Measurements from ENCODE around the gene MRPS34. TPM values are rescaled to one million over a fixed set of nuclear protein-coding genes. Genes with fewer than 3 reads are reported as not detected.

The MRPS34 gene
- total RNA-seq, 4 donors from 2014 or later = 90.9 to 126 (median 105) TPM

DNA sequence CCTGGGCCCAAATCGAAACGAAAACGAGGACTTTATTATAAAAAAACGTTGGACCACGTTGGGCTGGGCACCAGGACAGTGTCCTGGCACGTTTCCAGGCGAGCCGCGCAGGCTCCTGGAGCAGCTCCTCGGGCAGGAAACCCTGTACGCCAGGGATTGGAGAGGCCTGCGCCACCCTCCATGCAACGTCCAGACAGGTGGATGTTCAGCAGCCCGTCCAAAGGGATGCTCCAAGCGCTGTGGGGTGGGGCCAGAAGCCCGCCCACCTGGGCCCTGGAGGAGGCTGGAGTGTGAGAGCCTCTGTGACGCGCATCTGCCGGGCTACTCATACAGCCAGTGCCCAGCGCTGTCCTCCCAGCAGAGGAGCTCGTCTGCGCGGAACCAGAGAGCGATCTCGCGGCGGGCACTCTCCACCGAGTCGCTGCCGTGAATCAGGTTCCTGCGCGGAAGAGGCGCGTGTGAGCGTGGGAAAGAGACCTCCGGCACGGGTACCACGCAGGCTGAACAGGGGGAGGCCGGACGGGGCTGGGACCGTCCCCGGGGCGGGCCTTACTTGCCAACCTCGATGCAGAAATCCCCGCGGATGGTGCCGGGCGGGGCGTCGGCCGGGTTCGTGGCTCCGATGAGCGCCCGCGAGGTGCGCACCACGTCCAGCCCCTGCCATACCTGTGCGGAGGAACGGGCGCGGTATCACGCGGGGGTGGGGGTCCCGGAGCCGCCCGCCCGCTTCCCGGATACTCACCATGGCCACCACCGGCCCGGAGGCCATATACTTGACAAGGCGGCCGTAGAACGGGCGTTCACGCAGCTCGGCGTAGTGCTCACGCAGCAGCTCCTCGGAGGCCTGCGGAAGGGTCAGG is 2.4 kb downstream of the MRPS34 start:
- intact Hi-C loops (cut with DNase I; ENCODE audit: low total_unique reads) = no loop called here
- no peak for DNase-seq (ENCODE audit: low spot score in 2 of 2)
- 6 to 7% methylated on average over 16 to 65 of the region's 81 CpGs for WGBS, 2 donors
- peak overlapping the region; percentile 95 for H3K4me3 ChIP-seq (ENCODE audit: low read depth, poor library complexity, severe bottlenecking)
- TF ChIP-seq POLR2A (IDR thresholded peaks at IDR 0.05) = no peak
- TF ChIP-seq, protein P1, sequence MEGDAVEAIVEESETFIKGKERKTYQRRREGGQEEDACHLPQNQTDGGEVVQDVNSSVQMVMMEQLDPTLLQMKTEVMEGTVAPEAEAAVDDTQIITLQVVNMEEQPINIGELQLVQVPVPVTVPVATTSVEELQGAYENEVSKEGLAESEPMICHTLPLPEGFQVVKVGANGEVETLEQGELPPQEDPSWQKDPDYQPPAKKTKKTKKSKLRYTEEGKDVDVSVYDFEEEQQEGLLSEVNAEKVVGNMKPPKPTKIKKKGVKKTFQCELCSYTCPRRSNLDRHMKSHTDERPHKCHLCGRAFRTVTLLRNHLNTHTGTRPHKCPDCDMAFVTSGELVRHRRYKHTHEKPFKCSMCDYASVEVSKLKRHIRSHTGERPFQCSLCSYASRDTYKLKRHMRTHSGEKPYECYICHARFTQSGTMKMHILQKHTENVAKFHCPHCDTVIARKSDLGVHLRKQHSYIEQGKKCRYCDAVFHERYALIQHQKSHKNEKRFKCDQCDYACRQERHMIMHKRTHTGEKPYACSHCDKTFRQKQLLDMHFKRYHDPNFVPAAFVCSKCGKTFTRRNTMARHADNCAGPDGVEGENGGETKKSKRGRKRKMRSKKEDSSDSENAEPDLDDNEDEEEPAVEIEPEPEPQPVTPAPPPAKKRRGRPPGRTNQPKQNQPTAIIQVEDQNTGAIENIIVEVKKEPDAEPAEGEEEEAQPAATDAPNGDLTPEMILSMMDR (IDR thresholded peaks at IDR 0.05) = no peak

DNA sequence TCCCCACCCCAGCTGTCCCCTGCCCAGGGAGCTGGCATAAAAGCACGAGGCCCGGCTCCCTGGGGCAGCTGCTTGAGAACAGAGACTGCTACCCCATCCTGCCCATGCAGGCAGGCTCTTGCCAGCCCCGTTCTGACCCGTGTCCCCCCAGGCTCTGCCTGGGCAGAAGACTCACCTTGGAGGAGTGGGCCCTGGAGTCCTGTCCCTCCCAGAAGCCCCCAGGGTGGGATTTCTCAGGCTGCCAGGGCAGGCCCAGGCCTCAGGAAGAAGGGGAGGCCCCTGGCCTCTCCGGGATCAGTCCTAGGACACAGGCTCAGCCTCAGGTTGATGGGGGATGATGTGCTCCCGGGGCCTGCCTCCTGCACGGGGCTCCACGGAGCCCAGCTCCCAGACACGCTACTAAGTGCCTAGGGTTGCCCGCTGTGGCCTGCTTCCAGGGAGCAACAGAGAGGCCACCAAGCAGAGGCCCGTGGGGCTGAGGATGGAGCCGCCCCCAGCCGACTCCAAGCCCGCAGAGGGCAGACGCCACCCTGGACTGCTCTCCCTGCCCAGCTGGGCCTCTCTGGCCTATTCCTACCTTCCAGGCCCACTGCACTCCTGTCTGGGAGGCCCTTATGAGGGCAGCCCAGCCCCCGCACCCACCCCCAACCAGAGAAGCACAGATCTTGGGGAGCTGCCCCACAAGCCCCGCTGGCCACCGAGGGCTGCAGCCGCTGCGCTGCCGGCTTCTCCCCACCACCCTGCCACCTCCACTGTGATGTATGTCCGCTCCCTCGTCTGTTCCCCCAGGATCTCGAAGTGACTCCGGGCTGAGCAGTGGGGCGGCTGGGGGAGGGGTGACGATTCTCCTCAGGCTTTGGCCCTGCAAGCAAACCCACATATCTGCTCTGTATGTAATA is 3.3 kb downstream of the MRPS34 start:
- DNase-seq (ENCODE audit: low spot score in 2 of 2) = no peak
- TF ChIP-seq POLR2A (IDR thresholded peaks at IDR 0.05) = no peak
- 71 to 72% methylated on average over 19 to 20 of the region's 27 CpGs for WGBS, 2 donors
- H3K4me3 ChIP-seq (ENCODE audit: low read depth, poor library complexity, severe bottlenecking) = no peak overlapping the region
- intact Hi-C loops (cut with DNase I; ENCODE audit: low total_unique reads) = no loop called here

DNA sequence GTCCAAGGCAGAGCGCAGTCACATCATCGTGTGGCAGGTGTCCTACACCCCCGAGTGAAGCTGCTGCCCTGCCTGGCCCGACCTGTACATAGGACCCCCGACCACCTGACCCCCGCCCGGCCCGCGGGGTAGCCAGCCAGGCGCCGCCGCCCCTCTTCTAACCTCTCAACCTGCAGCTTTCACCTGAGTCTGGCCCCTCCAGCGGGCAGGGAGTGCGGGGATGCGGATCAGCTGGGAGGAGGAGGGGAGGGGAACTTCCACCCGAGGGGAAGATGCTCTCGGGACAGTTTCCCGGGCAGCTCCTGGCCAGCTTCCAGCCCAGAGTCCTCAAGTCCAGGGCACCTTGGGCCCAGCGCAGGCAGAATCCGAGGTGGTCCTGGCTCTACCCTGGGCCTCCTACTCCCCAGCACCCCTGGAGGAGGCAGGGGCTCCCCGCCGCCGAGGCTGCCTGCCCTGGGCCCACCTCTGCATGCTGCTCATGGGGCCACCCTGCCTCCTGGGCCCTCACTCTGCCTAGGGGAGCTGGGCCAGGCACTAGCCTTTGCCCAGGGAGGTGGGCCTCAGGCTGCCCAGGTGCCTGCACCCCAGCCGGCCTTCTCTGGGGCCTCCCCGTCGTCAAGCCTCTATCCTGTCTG is 4.0 kb downstream of the MRPS34 start:
- WGBS, 2 donors = 73 to 77% methylated on average over 23 to 25 of the region's 26 CpGs
- TF ChIP-seq, protein P1 (IDR thresholded peaks at IDR 0.05) = no peak
- no peak for TF ChIP-seq POLR2A (IDR thresholded peaks at IDR 0.05)
- DNase-seq (ENCODE audit: low spot score in 2 of 2) = no peak
- H3K4me3 ChIP-seq (ENCODE audit: low read depth, poor library complexity, severe bottlenecking) = no peak overlapping the region
- intact Hi-C loops (cut with DNase I; ENCODE audit: low total_unique reads) = no loop called here

DNA sequence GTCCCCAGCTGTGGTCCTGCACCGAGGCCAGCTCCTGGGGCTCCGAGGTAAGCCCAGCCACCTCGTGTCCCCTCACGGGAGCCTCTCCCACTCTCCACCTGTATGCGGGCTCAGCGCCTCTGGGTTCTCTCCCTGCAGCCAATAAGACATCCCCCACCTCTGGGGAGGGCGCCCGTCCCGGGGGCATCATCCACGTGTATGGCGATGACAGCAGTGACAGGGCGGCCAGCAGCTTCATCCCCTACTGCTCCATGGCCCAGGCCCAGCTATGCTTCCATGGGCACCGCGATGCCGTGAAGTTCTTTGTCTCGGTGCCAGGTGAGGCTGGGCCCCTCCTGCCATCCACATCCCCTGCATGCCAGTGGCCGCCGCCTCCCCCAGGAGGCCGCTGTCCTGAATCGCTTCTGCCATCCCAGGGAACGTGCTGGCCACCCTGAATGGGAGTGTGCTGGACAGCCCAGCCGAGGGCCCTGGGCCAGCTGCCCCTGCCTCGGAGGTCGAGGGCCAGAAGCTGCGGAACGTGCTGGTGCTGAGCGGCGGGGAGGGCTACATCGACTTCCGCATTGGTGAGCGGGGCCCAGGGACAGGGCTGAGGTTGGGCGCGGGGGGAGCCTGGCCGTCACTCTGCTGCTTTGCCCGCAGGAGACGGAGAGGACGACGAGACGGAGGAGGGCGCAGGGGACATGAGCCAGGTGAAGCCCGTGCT is 4.7 kb downstream of the MRPS34 start:
- intact Hi-C loops (cut with DNase I; ENCODE audit: low total_unique reads) = no loop called here

DNA sequence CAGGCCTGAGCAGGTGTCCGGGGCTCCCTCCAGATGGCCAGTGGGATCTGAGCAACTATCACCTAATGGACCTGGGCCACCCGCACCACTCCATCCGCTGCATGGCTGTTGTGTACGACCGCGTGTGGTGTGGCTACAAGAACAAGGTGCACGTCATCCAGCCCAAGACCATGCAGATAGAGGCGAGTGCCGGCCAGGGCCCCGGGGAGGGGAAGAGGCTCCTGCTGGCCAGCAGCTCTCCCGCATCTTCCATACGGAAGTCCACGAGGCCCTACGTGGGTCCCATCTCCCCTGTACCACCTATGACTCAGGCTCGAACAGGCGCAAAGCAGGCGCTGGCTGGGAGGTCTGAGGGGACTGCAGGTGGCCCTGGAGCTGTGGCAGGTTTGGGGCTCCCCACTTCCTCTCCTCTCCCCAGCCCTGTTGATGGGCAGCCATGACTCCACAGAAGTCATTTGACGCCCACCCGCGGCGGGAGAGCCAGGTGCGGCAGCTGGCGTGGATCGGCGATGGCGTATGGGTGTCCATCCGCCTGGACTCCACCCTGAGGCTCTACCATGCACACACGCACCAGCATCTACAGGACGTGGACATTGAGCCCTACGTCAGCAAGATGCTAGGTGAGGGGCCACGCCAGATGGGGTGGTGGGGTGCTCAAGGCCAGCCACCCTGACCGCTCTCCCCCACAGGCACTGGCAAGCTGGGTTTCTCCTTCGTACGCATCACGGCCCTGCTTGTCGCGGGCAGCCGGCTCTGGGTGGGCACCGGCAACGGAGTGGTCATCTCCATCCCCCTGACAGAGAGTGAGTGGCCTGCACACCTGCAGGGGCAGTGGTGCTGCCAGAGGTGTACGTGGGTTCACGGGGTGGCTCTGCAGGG is 5.6 kb downstream of the MRPS34 start:
- intact Hi-C loops (cut with DNase I; ENCODE audit: low total_unique reads) = no loop called here
- 94 to 95% methylated on average over 26 to 35 of the region's 42 CpGs for WGBS, 2 donors
- no peak overlapping the region for H3K4me3 ChIP-seq (ENCODE audit: low read depth, poor library complexity, severe bottlenecking)
- DNase-seq (ENCODE audit: low spot score in 2 of 2) = no peak
- no peak for TF ChIP-seq POLR2A (IDR thresholded peaks at IDR 0.05)
- TF ChIP-seq, protein P1 (IDR thresholded peaks at IDR 0.05) = no peak

More for the DNA sequence above, 4.7 kb downstream of the MRPS34 start:
- DNase-seq (ENCODE audit: low spot score in 2 of 2) = no peak
- 89 to 90% methylated on average over 31 to 37 of the region's 41 CpGs for WGBS, 2 donors
- TF ChIP-seq, protein P1 (IDR thresholded peaks at IDR 0.05) = no peak
- no peak for TF ChIP-seq POLR2A (IDR thresholded peaks at IDR 0.05)
- H3K4me3 ChIP-seq (ENCODE audit: low read depth, poor library complexity, severe bottlenecking) = no peak overlapping the region

Data from lower leg skin (tissue), 4 donors.